ENCODE data around the gene IQSEC1. TPM values are rescaled to one million over a fixed set of nuclear protein-coding genes. Genes with fewer than 3 reads are reported as not detected.

IQSEC1 gene
- total and polyA plus RNA-seq, 2 of the 8 experiments (the other 6 are each of a cell fraction or from before 2014, with no cell fraction given) = 6.8 to 28.8 TPM

DNA sequence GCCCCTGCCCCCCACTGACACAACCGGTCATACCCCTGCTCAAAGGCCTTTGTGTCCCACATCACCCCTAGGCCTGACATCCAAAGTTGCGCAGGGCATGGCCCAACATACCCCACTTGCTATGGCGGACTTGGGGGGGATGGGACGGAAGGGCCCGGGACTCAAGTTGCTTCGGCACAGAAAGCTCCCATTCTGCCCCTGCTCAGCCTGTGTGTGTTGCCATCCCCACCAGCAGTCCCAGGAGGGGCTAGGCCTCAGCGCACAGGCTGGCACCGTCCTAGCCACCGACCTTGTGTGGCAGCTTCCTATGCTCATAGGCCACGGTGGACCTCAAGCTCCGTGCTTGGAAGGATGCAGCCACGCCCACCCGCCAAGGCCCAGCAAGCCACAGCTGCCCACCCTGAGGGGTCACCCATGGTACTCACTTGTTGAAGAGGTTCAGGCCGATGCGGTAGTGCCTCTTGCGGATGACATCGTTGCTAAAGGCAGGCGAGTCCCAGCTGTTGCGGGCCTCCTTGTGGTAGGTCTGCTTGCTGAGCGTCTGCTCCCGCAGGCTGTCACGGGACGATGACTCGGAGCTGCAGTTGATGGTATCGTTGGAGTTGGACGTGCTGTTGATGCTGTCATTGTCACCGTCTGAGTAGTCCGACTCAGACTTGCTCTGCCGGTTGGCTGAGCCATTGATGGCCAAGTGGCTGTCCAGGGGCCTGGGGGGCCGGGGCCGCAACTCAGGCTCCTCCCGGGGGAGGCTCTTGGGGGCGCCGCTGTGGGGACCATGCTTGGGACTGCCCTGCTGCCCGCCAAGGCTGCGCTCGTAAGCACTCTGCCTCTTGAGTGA, 138.0 kb downstream of the IQSEC1 start (continued):
- TF ChIP-seq GABPA (IDR thresholded peaks at IDR 0.05; ENCODE audit: borderline replicate concordance, insufficient read depth, low read length) (no peak), USF2 (IDR thresholded peaks at IDR 0.05; ENCODE audit: low read length) (no peak), TAF1 (IDR thresholded peaks at IDR 0.05; ENCODE audit: low read depth, low read length) (no peak)
